Adrenal gland (tissue), 12 donors: ENCODE data around the gene KIAA0513. TPM values are rescaled to one million over a fixed set of nuclear protein-coding genes. Genes with fewer than 3 reads are reported as not detected.

Experiments used
- DNase-seq, 7 donors: peaks; one replicate each; pipeline ENCODE4 v3.0.0-alpha.2; 2019 to 2020
- H3K27ac ChIP-seq, 5 donors: fragments of 200-600 bp; sonication (generic) in 4 of 5; 1 replicate in 3 of 5; 2 replicates in 2 of 5; pipeline versions ENCODE4 v1.5.1 to v1.8.0; 2016 to 2020; ENCODE audit warnings: mild to moderate bottlenecking in 1 of 5
- H3K27me3 ChIP-seq: fragments of 200-600 bp; 2 replicates; pipeline ENCODE4 v1.8.0; 2021
- H3K36me3 ChIP-seq, 2 donors: fragments of 200-600 bp; replicated peaks in 1 of 2; 1 replicate in 1 of 2; 2 replicates in 1 of 2; pipeline versions ENCODE4 v1.5.1 to v1.8.0; 2018 to 2022
- H3K4me1 ChIP-seq, 2 donors: fragments of 200-600 bp; replicated peaks in 1 of 2; 1 replicate in 1 of 2; 2 replicates in 1 of 2; pipeline versions ENCODE4 v1.5.1 to v1.8.0; 2018 to 2021
- H3K4me3 ChIP-seq, 4 donors: fragments of 200-600 bp; sonication (generic) in 3 of 4; one replicate each; pipeline ENCODE4 v1.5.1; 2016 to 2018
- H3K9me3 ChIP-seq, 3 donors: fragments of 200-600 bp; sonication (generic) in 1 of 3; replicated peaks in 1 of 3; 1 replicate in 2 of 3; 2 replicates in 1 of 3; pipeline versions ENCODE4 v1.5.1 to v1.8.0; 2016 to 2021
- CTCF ChIP-seq, 6 experiments: fragments of 450-650 bp in 4 of 6; fragments of 200-600 bp in 2 of 6; sonication (generic) in 1 of 6; IDR thresholded peaks; 1 replicate in 5 of 6; 2 replicates in 1 of 6; pipeline versions ENCODE4 v1.5.1 to v1.8.0; 2016 to 2021; ENCODE audit warnings: antibody characterized with exemption in 6 of 6, mild to moderate bottlenecking in 2 of 6, moderate library complexity in 1 of 6
- POLR2A ChIP-seq, 2 donors: fragments of 450-650 bp; IDR thresholded peaks; one replicate each; pipeline ENCODE4 v1.6.1; 2017; ENCODE audit warnings: antibody characterized with exemption in 2 of 2, mild to moderate bottlenecking in 2 of 2, moderate library complexity in 1 of 2
- WGBS, 4 donors: extraction: QIAGEN DNeasy Blood & Tissue Kit in 2 of 4; methylation state at CpG; one replicate each; pipeline versions ENCODE4 v1.1.5 to v1.1.7; 2013 to 2017; 5-methylcytosine and 5-hydroxymethylcytosine counted together
- intact Hi-C, 2 donors: fragments of 100-400 bp; cut with DNase I; formaldehyde crosslinking; loops; one replicate each; pipeline versions ENCODE4 v1.14.1 to v1.15.0; 2022 to 2023
- polyA plus RNA-seq, 3 donors: library from polyadenylated mRNA; stranded (reverse); fragments of 200-250 nt in 2 of 3; fragments of 350-450 nt in 1 of 3; fragmentation: Illumina TruSeq in 1 of 3; extraction: RNeasy Lipid Tissue Mini Kit (QIAGEN cat#74804) in 1 of 3; gene quantifications; one replicate each; pipeline ENCODE4 v1.2.3, GENCODE V29; 2013 to 2014
- total RNA-seq, 9 donors: library from RNA; depleted of rRNA in 4 of 9; stranded (reverse); fragments of >200 nt in 4 of 9; fragments of 120-200 nt in 1 of 9; fragmentation: NEBNext Ultra II Directional in 1 of 9; extraction: Animal tissue kit (Norgen Biotek cat#: 25700) in 1 of 9; gene quantifications; one replicate each; pipeline versions ENCODE4 v1.1.0 to v1.2.4, GENCODE V29; 2013 to 2023
- donor health status: healthy with polysubstance abuse.
- donor health status: Bipolar disorder and iron deficiency.
- donor health status: DM: yes; HTN: yes; CAD: no.
- donor health status: DM: no; HTN: no; CAD: no.
- donor health status: DM: no; HTN: no; CAD: no.
- donor health status: DM: yes; HTN: yes; CAD: no.

The KIAA0513 gene
- total and polyA plus RNA-seq, 12 donors = 7.5 to 36.7 (median 17.8) TPM

DNA sequence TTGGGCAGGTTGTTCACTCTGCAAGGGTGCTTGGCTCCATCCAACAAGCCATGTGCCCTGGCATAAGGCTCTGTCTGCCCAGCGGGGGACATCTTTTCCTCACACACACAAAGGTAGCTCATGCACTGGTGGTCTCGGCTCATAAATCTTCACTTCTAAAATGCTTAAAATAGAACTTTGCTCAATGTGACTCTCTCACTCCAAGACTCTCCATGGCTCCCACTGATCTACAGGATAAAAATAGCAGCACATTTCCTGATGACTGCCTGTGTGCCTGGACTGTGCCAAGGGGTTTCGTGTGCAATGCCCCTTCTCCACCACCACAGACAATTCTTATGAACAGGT, 99.8 kb downstream of the KIAA0513 start:
- no peaks in the 10 kb centered on the region for H3K36me3 ChIP-seq
- WGBS, 4 donors = 82 to 96% (median 88%) methylated on average over 3 of the region's 3 CpGs
- peak overlapping the region in 1 of 5 donors; percentile 84 for H3K27ac ChIP-seq
- H3K27me3 ChIP-seq = no peaks in the 10 kb centered on the region
- intact Hi-C loops = loop anchor here in 1 of 2 donors (5.0 kb wide), 1 partner anchor 35 kb away; no protein-coding TSS in a partner anchor
- TF ChIP-seq POLR2A (IDR thresholded peaks at IDR 0.05) = no peak
- no peak for TF ChIP-seq CTCF (IDR thresholded peaks at IDR 0.05)
- DNase-seq = no peak
- H3K9me3 ChIP-seq = no peaks in the 10 kb centered on the region
- peaks cover 13 to 37% of the 10 kb centered on the region in 2 donors for H3K4me1 ChIP-seq
- no peak overlapping the region for H3K4me3 ChIP-seq

DNA sequence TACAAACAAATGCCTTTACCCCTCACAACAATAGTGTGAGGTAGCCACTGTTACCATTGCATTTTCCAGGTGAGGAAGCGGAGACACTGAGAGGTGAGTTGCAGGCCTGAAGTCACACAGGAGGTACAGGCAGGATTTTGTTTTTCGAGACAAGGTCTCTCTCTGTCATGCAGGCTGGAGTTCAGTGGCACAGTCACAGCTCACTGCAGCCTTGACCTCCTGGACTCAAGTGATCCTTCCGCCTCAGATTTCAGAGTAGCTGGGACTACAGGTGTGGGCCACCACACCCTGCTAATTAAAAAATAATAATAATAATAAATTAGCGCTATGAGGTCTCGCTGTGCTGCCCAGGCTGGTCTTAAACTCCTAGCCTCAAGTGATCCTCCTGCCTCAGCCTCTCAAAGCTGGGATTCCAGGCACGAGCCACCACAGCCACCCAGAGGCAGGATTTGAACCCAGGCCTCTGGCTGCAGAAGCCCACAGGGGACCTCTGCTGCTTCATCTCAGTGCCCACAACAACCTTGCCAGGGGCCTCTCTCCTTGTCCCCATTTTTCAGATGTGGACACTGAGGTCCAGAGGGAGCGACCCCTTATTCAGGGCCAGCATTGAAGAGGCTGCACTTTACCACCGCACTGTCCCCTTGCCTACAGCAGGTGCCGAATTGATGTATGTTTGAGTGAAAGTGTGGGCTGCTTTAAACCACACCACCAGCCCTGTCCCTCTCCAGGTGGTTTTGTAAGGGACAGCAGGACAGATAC, 100.7 kb downstream of the KIAA0513 start:
- TF ChIP-seq CTCF (IDR thresholded peaks at IDR 0.05) = no peak
- no peak for TF ChIP-seq POLR2A (IDR thresholded peaks at IDR 0.05)
- H3K27ac ChIP-seq = no peak overlapping the region
- no peaks in the 10 kb centered on the region for H3K9me3 ChIP-seq
- WGBS, 4 donors = 73 to 89% (median 88%) methylated on average over 7 to 9 of the region's 9 CpGs
- intact Hi-C loops = loop anchor here in 1 of 2 donors (5.0 kb wide), 1 partner anchor 34 kb away; no protein-coding TSS in a partner anchor
- H3K4me3 ChIP-seq = no peak overlapping the region
- no peaks in the 10 kb centered on the region for H3K36me3 ChIP-seq
- H3K4me1 ChIP-seq = peaks cover 13 to 37% of the 10 kb centered on the region in 2 donors
- DNase-seq = no peak
- H3K27me3 ChIP-seq = no peaks in the 10 kb centered on the region

DNA sequence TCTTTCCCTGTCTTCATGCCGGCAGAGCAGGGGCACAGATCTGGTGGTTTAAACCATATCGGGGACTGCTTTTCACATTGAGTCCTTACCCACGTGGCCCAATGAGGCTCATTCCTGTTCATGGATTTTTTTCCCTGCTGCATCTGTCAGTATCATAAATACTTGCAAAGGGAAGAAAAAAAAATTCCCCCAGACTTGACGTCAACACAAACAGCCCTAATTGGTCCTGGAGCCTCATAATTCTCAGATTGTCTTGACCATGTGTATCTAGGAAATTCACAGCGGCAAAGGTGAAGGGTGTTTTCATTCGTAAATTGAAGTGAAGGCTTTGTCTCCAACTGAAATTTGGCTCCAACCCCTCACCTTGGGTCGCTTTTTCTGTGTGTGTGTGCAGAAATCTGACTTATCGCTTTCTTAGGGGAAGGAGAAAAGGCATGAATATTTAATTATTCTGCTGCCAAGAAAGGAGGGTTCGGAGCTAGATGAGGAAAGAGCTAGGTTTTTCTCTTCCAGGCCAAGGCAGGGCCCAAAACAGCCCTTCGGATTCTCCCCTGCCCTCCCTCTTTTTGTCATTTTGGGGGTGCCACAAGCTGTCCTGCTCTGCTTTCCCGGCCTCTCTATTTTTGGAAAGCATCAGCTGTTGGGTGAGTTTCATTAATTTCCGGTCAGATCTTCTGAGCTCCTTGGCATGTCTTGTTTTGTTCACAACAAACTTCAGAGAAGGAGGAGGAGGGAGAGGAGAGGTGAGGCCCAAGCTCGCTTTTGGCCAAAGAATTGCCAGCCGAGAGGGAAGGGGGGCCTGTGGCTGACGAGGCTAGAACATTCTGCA, 102.5 kb downstream of the KIAA0513 start:
- Histone ChIP-seq H3K9me3 (no peaks in the 10 kb centered on the region), H3K27me3 (no peaks in the 10 kb centered on the region), H3K4me1 (peaks cover 17 to 39% of the 10 kb centered on the region in 2 donors), H3K27ac (peak overlapping the region in 4 of 5 donors; percentile 47 to 89 (median 66)), H3K36me3 (no peaks in the 10 kb centered on the region), H3K4me3 (no peak overlapping the region)
- 44 to 63% (median 56%) methylated on average over 15 of the region's 15 CpGs for WGBS, 4 donors
- intact Hi-C loops = loop anchor here in 1 of 2 donors (5.0 kb wide), 1 partner anchor 32 kb away; no protein-coding TSS in a partner anchor
- no peak for DNase-seq
- no peak for TF ChIP-seq CTCF (IDR thresholded peaks at IDR 0.05)
- TF ChIP-seq POLR2A (IDR thresholded peaks at IDR 0.05) = no peak

DNA sequence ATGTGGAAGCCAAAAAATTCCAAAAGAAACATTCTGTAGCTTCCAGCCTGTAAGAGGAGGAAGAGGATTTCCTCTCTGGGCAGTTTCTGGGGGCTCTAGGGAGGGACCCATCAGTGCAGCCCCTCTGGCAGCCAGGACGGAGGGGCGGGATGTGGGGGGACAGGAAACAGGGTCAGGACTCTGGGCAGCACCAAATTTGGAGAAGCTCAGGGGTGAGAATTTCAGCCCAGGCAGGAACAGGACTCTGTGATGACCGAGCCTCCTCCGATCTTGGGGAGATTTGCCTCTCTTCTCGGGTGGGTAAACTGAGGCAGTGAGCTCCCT, 103.1 kb downstream of the KIAA0513 start:
- Histone ChIP-seq H3K27ac (peak overlapping the region in 4 of 5 donors; percentile 47 to 89 (median 66)), H3K9me3 (no peaks in the 10 kb centered on the region), H3K4me1 (peaks cover 15 to 36% of the 10 kb centered on the region in 2 donors), H3K36me3 (no peaks in the 10 kb centered on the region), H3K4me3 (no peak overlapping the region), H3K27me3 (no peaks in the 10 kb centered on the region)
- intact Hi-C loops = no loop called here
- DNase-seq = no peak
- WGBS, 4 donors = 54 to 77% (median 65%) methylated on average over 5 of the region's 5 CpGs
- no peak for TF ChIP-seq CTCF (IDR thresholded peaks at IDR 0.05)
- TF ChIP-seq POLR2A (IDR thresholded peaks at IDR 0.05) = no peak
